ENCODE data around the gene UQCC2.

DNA sequence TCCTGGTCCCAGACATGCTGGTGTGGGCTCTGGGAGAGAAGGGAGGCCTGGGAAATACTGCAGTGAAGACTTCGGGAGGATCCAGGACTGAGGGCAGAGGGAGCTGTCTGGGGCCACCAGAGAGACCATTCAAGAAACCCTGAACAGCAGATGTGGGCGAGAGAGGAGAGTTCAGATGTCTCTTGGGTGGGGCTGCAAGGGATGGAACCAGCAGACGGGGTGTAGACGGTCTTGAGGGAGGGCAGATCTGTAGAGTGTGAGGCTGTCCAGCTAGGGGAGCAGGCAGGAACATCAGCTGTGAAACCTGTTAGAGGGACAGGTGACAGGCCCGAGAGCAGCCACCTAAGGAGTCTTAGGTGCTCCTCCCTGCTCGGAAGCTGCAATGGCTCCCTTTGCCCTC, 51.5 kb downstream of the UQCC2 start:
- TF ChIP-seq, protein P1, sequence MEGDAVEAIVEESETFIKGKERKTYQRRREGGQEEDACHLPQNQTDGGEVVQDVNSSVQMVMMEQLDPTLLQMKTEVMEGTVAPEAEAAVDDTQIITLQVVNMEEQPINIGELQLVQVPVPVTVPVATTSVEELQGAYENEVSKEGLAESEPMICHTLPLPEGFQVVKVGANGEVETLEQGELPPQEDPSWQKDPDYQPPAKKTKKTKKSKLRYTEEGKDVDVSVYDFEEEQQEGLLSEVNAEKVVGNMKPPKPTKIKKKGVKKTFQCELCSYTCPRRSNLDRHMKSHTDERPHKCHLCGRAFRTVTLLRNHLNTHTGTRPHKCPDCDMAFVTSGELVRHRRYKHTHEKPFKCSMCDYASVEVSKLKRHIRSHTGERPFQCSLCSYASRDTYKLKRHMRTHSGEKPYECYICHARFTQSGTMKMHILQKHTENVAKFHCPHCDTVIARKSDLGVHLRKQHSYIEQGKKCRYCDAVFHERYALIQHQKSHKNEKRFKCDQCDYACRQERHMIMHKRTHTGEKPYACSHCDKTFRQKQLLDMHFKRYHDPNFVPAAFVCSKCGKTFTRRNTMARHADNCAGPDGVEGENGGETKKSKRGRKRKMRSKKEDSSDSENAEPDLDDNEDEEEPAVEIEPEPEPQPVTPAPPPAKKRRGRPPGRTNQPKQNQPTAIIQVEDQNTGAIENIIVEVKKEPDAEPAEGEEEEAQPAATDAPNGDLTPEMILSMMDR (conservative IDR thresholded peaks at IDR 0.05), result no peak
- no peak for TF ChIP-seq ZFX (IDR thresholded peaks at IDR 0.05)

Data from C4-2B (cell line).